ENCODE data around the gene DLGAP4.

Gene DLGAP4

GRCh38 chr20:36400909-36401735 lies 95.0 kb downstream of the DLGAP4 start:
- Histone ChIP-seq H3K4me1 (ENCODE audit: insufficient read depth, insufficient read length) (peaks cover 14% of the 10 kb centered on the region), H3K36me3 (ENCODE audit: insufficient read depth, insufficient read length, low read length) (no peaks in the 10 kb centered on the region), H3K9ac (ENCODE audit: insufficient read length, low read depth) (no peak overlapping the region), H3K27me3 (ENCODE audit: insufficient read depth, insufficient read length) (no peaks in the 10 kb centered on the region), H3K4me3 (ENCODE audit: insufficient read length, low read depth) (no peak overlapping the region), H3K9me3 (ENCODE audit: insufficient read depth, low read length) (no peaks in the 10 kb centered on the region)
- TF ChIP-seq SUZ12 (IDR thresholded peaks at IDR 0.05; ENCODE audit: extremely low read depth, insufficient read depth, insufficient read length) (no peak), ZNF274 (IDR thresholded peaks at IDR 0.05; ENCODE audit: low read depth, low read length) (no peak), YY1 (IDR thresholded peaks at IDR 0.05; ENCODE audit: insufficient read depth, insufficient read length) (no peak)
- DNase-seq (ENCODE audit: low read depth, low spot score), result no peak

GRCh38 chr20:36402708-36403107 lies 96.6 kb downstream of the DLGAP4 start:
- TF ChIP-seq YY1 (IDR thresholded peaks at IDR 0.05; ENCODE audit: insufficient read depth, insufficient read length) (no peak), ZNF274 (IDR thresholded peaks at IDR 0.05; ENCODE audit: low read depth, low read length) (no peak)
- peaks cover 12% of the 10 kb centered on the region for H3K4me1 ChIP-seq (ENCODE audit: insufficient read depth, insufficient read length)
- no peak overlapping the region for H3K9ac ChIP-seq (ENCODE audit: insufficient read length, low read depth)
- H3K9me3 ChIP-seq (ENCODE audit: insufficient read depth, low read length), result no peaks in the 10 kb centered on the region
- DNase-seq (ENCODE audit: low read depth, low spot score), result no peak
- H3K4me3 ChIP-seq (ENCODE audit: insufficient read length, low read depth), result no peak overlapping the region
- no peaks in the 10 kb centered on the region for H3K36me3 ChIP-seq (ENCODE audit: insufficient read depth, insufficient read length, low read length)
- no peaks in the 10 kb centered on the region for H3K27me3 ChIP-seq (ENCODE audit: insufficient read depth, insufficient read length)

- TF ChIP-seq YY1 (IDR thresholded peaks at IDR 0.05; ENCODE audit: insufficient read depth, insufficient read length) (no peak), SUZ12 (IDR thresholded peaks at IDR 0.05; ENCODE audit: extremely low read depth, insufficient read depth, insufficient read length) (no peak)
- no peak for DNase-seq (ENCODE audit: low read depth, low spot score)
- H3K9me3 ChIP-seq (ENCODE audit: insufficient read depth, low read length), result no peaks in the 10 kb centered on the region
- H3K9ac ChIP-seq (ENCODE audit: insufficient read length, low read depth), result no peak overlapping the region
- no peaks in the 10 kb centered on the region for H3K27me3 ChIP-seq (ENCODE audit: insufficient read depth, insufficient read length)
- H3K4me1 ChIP-seq (ENCODE audit: insufficient read depth, insufficient read length), result peaks cover 12% of the 10 kb centered on the region
- no peak overlapping the region for H3K4me3 ChIP-seq (ENCODE audit: insufficient read length, low read depth)
- no peaks in the 10 kb centered on the region for H3K36me3 ChIP-seq (ENCODE audit: insufficient read depth, insufficient read length, low read length)
These were observed 98.4 kb downstream of the DLGAP4 start for GRCh38 chr20:36404435-36404978.

GRCh38 chr20:36405255-36405654 lies 99.1 kb downstream of the DLGAP4 start:
- Histone ChIP-seq H3K4me3 (ENCODE audit: insufficient read length, low read depth) (no peak overlapping the region), H3K9me3 (ENCODE audit: insufficient read depth, low read length) (no peaks in the 10 kb centered on the region), H3K4me1 (ENCODE audit: insufficient read depth, insufficient read length) (peaks cover 12% of the 10 kb centered on the region), H3K9ac (ENCODE audit: insufficient read length, low read depth) (no peak overlapping the region), H3K27me3 (ENCODE audit: insufficient read depth, insufficient read length) (no peaks in the 10 kb centered on the region), H3K36me3 (ENCODE audit: insufficient read depth, insufficient read length, low read length) (no peaks in the 10 kb centered on the region)
- TF ChIP-seq ZNF274 (IDR thresholded peaks at IDR 0.05; ENCODE audit: low read depth, low read length) (no peak), YY1 (IDR thresholded peaks at IDR 0.05; ENCODE audit: insufficient read depth, insufficient read length) (no peak), SUZ12 (IDR thresholded peaks at IDR 0.05; ENCODE audit: extremely low read depth, insufficient read depth, insufficient read length) (no peak)
- no peak for DNase-seq (ENCODE audit: low read depth, low spot score)

- DNase-seq (ENCODE audit: low read depth, low spot score), result no peak
- Histone ChIP-seq H3K9ac (ENCODE audit: insufficient read length, low read depth) (no peak overlapping the region), H3K4me3 (ENCODE audit: insufficient read length, low read depth) (no peak overlapping the region), H3K4me1 (ENCODE audit: insufficient read depth, insufficient read length) (peaks cover 2% of the 10 kb centered on the region), H3K27me3 (ENCODE audit: insufficient read depth, insufficient read length) (no peaks in the 10 kb centered on the region), H3K9me3 (ENCODE audit: insufficient read depth, low read length) (no peaks in the 10 kb centered on the region), H3K36me3 (ENCODE audit: insufficient read depth, insufficient read length, low read length) (no peaks in the 10 kb centered on the region)
- no peak for TF ChIP-seq SUZ12 (IDR thresholded peaks at IDR 0.05; ENCODE audit: extremely low read depth, insufficient read depth, insufficient read length)
These were observed 101.1 kb downstream of the DLGAP4 start for GRCh38 chr20:36407199-36407733.

- TF ChIP-seq ZNF274 (IDR thresholded peaks at IDR 0.05; ENCODE audit: low read depth, low read length) (no peak), YY1 (IDR thresholded peaks at IDR 0.05; ENCODE audit: insufficient read depth, insufficient read length) (no peak), SUZ12 (IDR thresholded peaks at IDR 0.05; ENCODE audit: extremely low read depth, insufficient read depth, insufficient read length) (no peak)
- peaks cover 2% of the 10 kb centered on the region for H3K4me1 ChIP-seq (ENCODE audit: insufficient read depth, insufficient read length)
- no peaks in the 10 kb centered on the region for H3K9me3 ChIP-seq (ENCODE audit: insufficient read depth, low read length)
- H3K4me3 ChIP-seq (ENCODE audit: insufficient read length, low read depth), result no peak overlapping the region
- no peaks in the 10 kb centered on the region for H3K27me3 ChIP-seq (ENCODE audit: insufficient read depth, insufficient read length)
- DNase-seq (ENCODE audit: low read depth, low spot score), result no peak
- no peaks in the 10 kb centered on the region for H3K36me3 ChIP-seq (ENCODE audit: insufficient read depth, insufficient read length, low read length)
- no peak overlapping the region for H3K9ac ChIP-seq (ENCODE audit: insufficient read length, low read depth)
These were observed 102.1 kb downstream of the DLGAP4 start for GRCh38 chr20:36408219-36408618.

GRCh38 chr20:36411861-36412454 lies 105.8 kb downstream of the DLGAP4 start:
- no peak overlapping the region for H3K4me3 ChIP-seq (ENCODE audit: insufficient read length, low read depth)
- H3K9ac ChIP-seq (ENCODE audit: insufficient read length, low read depth), result no peak overlapping the region
- H3K9me3 ChIP-seq (ENCODE audit: insufficient read depth, low read length), result no peaks in the 10 kb centered on the region
- TF ChIP-seq ZNF274 (IDR thresholded peaks at IDR 0.05; ENCODE audit: low read depth, low read length) (no peak), SUZ12 (IDR thresholded peaks at IDR 0.05; ENCODE audit: extremely low read depth, insufficient read depth, insufficient read length) (no peak), YY1 (IDR thresholded peaks at IDR 0.05; ENCODE audit: insufficient read depth, insufficient read length) (no peak)
- peaks cover 5% of the 10 kb centered on the region for H3K4me1 ChIP-seq (ENCODE audit: insufficient read depth, insufficient read length)
- no peaks in the 10 kb centered on the region for H3K27me3 ChIP-seq (ENCODE audit: insufficient read depth, insufficient read length)
- H3K36me3 ChIP-seq (ENCODE audit: insufficient read depth, insufficient read length, low read length), result no peaks in the 10 kb centered on the region
- DNase-seq (ENCODE audit: low read depth, low spot score), result no peak
